Suprapubic skin (tissue), 4 donors: ENCODE data around the gene ARMC2. TPM values are rescaled to one million over a fixed set of nuclear protein-coding genes. Genes with fewer than 3 reads are reported as not detected.

Source experiments
- DNase-seq, 2 donors: peaks; one replicate each; pipeline ENCODE4 v3.0.0-alpha.2; 2019; ENCODE audit warnings: low spot score in 2 of 2
- H3K27ac ChIP-seq: fragments of 200-600 bp; sonication (generic); one replicate; pipeline ENCODE4 v1.5.1; 2019
- H3K27me3 ChIP-seq: fragments of 200-600 bp; sonication (generic); one replicate; pipeline ENCODE4 v1.5.1; 2019
- H3K36me3 ChIP-seq: fragments of 200-600 bp; sonication (generic); one replicate; pipeline ENCODE4 v1.5.1; 2019
- H3K4me1 ChIP-seq: fragments of 200-600 bp; sonication (generic); one replicate; pipeline ENCODE4 v1.5.1; 2019
- H3K4me3 ChIP-seq: fragments of 200-600 bp; sonication (generic); one replicate; pipeline ENCODE4 v1.5.1; 2019; ENCODE audit warnings: mild to moderate bottlenecking
- H3K9me3 ChIP-seq: fragments of 200-600 bp; sonication (generic); one replicate; pipeline ENCODE4 v1.5.1; 2019
- CTCF ChIP-seq, 2 donors: fragments of 200-600 bp in 1 of 2; fragments of 450-650 bp in 1 of 2; sonication (generic) in 1 of 2; IDR thresholded peaks; one replicate each; pipeline ENCODE4 v1.5.1; 2016 to 2019; ENCODE audit warnings: antibody characterized with exemption in 2 of 2, mild to moderate bottlenecking in 1 of 2, moderate library complexity in 1 of 2
- EP300 ChIP-seq: sonication (generic); formaldehyde crosslinking; IDR thresholded peaks from one replicate; pipeline ENCODE4 v1.6.1; 2017; ENCODE audit warnings: antibody characterized with exemption
- POLR2A ChIP-seq, 2 donors: fragments of 450-650 bp; IDR thresholded peaks; one replicate each; pipeline ENCODE4 v1.6.1; 2017; ENCODE audit warnings: antibody characterized with exemption in 2 of 2, mild to moderate bottlenecking in 2 of 2, moderate library complexity in 2 of 2
- POLR2AphosphoS5 ChIP-seq, 3 donors: sonication (generic); formaldehyde crosslinking; IDR thresholded peaks; one replicate each; pipeline ENCODE4 v1.6.1; 2017; ENCODE audit warnings: antibody characterized with exemption in 3 of 3
- WGBS: methylation state at CpG from one replicate; pipeline ENCODE4 v1.1.5; 2018; 5-methylcytosine and 5-hydroxymethylcytosine counted together
- total RNA-seq, 4 donors: library from RNA; depleted of rRNA; stranded (reverse); fragments of >200 nt; gene quantifications; one replicate each; pipeline ENCODE4 v1.1.0, GENCODE V29; 2016

Gene ARMC2
- total RNA-seq, 4 donors from 2014 or later, result 1.9 to 9.5 (median 3.6) TPM

- H3K9me3 ChIP-seq, result no peaks in the 10 kb centered on the region
- TF ChIP-seq POLR2AphosphoS5 (IDR thresholded peaks at IDR 0.05) (no peak), EP300 (no peak), POLR2A (IDR thresholded peaks at IDR 0.05) (no peak), CTCF (IDR thresholded peaks at IDR 0.05) (no peak)
- DNase-seq, result no peak
- no peaks in the 10 kb centered on the region for H3K27me3 ChIP-seq
- H3K4me3 ChIP-seq, result no peak overlapping the region
- H3K27ac ChIP-seq, result peak overlapping the region; percentile 57
- peaks cover 4% of the 10 kb centered on the region for H3K4me1 ChIP-seq
- H3K36me3 ChIP-seq, result no peaks in the 10 kb centered on the region
- WGBS, result 92% methylated on average over 10 of the region's 10 CpGs
Measured at GRCh38 chr6:108959972-108960582, 111.9 kb downstream of the ARMC2 start.

- H3K4me1 ChIP-seq, result peaks cover 4% of the 10 kb centered on the region
- TF ChIP-seq POLR2AphosphoS5 (IDR thresholded peaks at IDR 0.05), result peak in 1 of 3 donors; percentile 22
- TF ChIP-seq POLR2A (IDR thresholded peaks at IDR 0.05), result no peak
- TF ChIP-seq CTCF (IDR thresholded peaks at IDR 0.05), result no peak
- peak; percentile 73 for TF ChIP-seq EP300
- H3K36me3 ChIP-seq, result no peaks in the 10 kb centered on the region
- H3K27me3 ChIP-seq, result no peaks in the 10 kb centered on the region
- no peak for DNase-seq
- H3K4me3 ChIP-seq, result no peak overlapping the region
- 87% methylated on average over 7 of the region's 7 CpGs for WGBS
- peak overlapping the region; percentile 57 for H3K27ac ChIP-seq
- no peaks in the 10 kb centered on the region for H3K9me3 ChIP-seq
Measured at GRCh38 chr6:108960601-108961000, 112.4 kb downstream of the ARMC2 start.

GRCh38 chr6:108961077-108961476 lies 112.9 kb downstream of the ARMC2 start:
- Histone ChIP-seq H3K4me1 (peaks cover 4% of the 10 kb centered on the region), H3K27me3 (no peaks in the 10 kb centered on the region), H3K9me3 (no peaks in the 10 kb centered on the region), H3K36me3 (no peaks in the 10 kb centered on the region), H3K4me3 (no peak overlapping the region), H3K27ac (peak overlapping the region; percentile 57)
- TF ChIP-seq POLR2A (IDR thresholded peaks at IDR 0.05) (no peak), CTCF (IDR thresholded peaks at IDR 0.05) (no peak), EP300 (no peak), POLR2AphosphoS5 (IDR thresholded peaks at IDR 0.05) (no peak)
- 91% methylated on average over 14 of the region's 14 CpGs for WGBS
- no peak for DNase-seq

- no peaks in the 10 kb centered on the region for H3K27me3 ChIP-seq
- DNase-seq, result no peak
- TF ChIP-seq CTCF (IDR thresholded peaks at IDR 0.05) (no peak), EP300 (no peak), POLR2A (IDR thresholded peaks at IDR 0.05) (no peak), POLR2AphosphoS5 (IDR thresholded peaks at IDR 0.05) (no peak)
- no peak overlapping the region for H3K27ac ChIP-seq
- no peak overlapping the region for H3K4me3 ChIP-seq
- WGBS, result 75% methylated on average over 6 of the region's 6 CpGs
- peaks cover 4% of the 10 kb centered on the region for H3K4me1 ChIP-seq
- no peaks in the 10 kb centered on the region for H3K9me3 ChIP-seq
- no peaks in the 10 kb centered on the region for H3K36me3 ChIP-seq
Measured at GRCh38 chr6:108961985-108962384, 113.8 kb downstream of the ARMC2 start.

- Histone ChIP-seq H3K4me3 (no peak overlapping the region), H3K4me1 (peaks cover 5% of the 10 kb centered on the region), H3K27ac (no peak overlapping the region), H3K9me3 (no peaks in the 10 kb centered on the region), H3K27me3 (no peaks in the 10 kb centered on the region), H3K36me3 (no peaks in the 10 kb centered on the region)
- 88% methylated on average over 5 of the region's 5 CpGs for WGBS
- no peak for TF ChIP-seq CTCF (IDR thresholded peaks at IDR 0.05)
- no peak for TF ChIP-seq POLR2A (IDR thresholded peaks at IDR 0.05)
- no peak for TF ChIP-seq EP300
- no peak for TF ChIP-seq POLR2AphosphoS5 (IDR thresholded peaks at IDR 0.05)
- DNase-seq, result no peak
Measured at GRCh38 chr6:108966251-108966650, 118.0 kb downstream of the ARMC2 start.
